Endodermal cell (in vitro differentiated cells): ENCODE measurements around the gene SLIT3. TPM values are rescaled to one million over a fixed set of nuclear protein-coding genes. Genes with fewer than 3 reads are reported as not detected.

ENCODE experiments used
- DNase-seq: peaks from one replicate; pipeline ENCODE4 v3.0.0-alpha.2; 2017
- H3K27ac ChIP-seq: 2 replicates; pipeline ENCODE4 v1.5.1; 2013; ENCODE audit warnings: mild to moderate bottlenecking, low read depth, low read length, moderate library complexity
- H3K27me3 ChIP-seq: 2 replicates; pipeline ENCODE4 v1.6.1; 2013; ENCODE audit warnings: mild to moderate bottlenecking, low read length, moderate library complexity; ENCODE audit not compliant: insufficient read depth, control insufficient read depth, poor library complexity, severe bottlenecking
- H3K36me3 ChIP-seq: 2 replicates; pipeline ENCODE4 v1.7.0; 2013; ENCODE audit warnings: mild to moderate bottlenecking, low read length, moderate library complexity; ENCODE audit not compliant: control insufficient read depth, insufficient read depth
- H3K4me1 ChIP-seq: one replicate; pipeline ENCODE4 v1.7.0; 2013; ENCODE audit warnings: low read length; ENCODE audit not compliant: control insufficient read depth, insufficient read depth
- H3K4me3 ChIP-seq: 2 replicates; pipeline ENCODE4 v1.5.1; 2013; ENCODE audit warnings: mild to moderate bottlenecking, low read length, moderate library complexity
- H3K9ac ChIP-seq: 2 replicates; pipeline ENCODE4 v1.6.1; 2013; ENCODE audit warnings: mild to moderate bottlenecking, low read length, moderate library complexity; ENCODE audit not compliant: poor library complexity, severe bottlenecking; ENCODE audit errors: extremely low read depth
- H3K9me3 ChIP-seq: 2 replicates; pipeline ENCODE4 v1.6.1; 2013; ENCODE audit warnings: mild to moderate bottlenecking, low read length, moderate library complexity; ENCODE audit not compliant: control insufficient read depth
- H3K27ac Mint-ChIP-seq: 2 replicates; pipeline ENCODE4 v1.8.0; 2020; ENCODE audit warnings: mixed read lengths
- H3K27me3 Mint-ChIP-seq: 2 replicates; pipeline ENCODE4 v1.8.0; 2021; ENCODE audit warnings: mild to moderate bottlenecking, mixed read lengths; ENCODE audit not compliant: insufficient read depth
- H3K36me3 Mint-ChIP-seq: 2 replicates; pipeline ENCODE4 v1.8.0; 2020; ENCODE audit warnings: low read depth, mixed read lengths
- H3K4me1 Mint-ChIP-seq: 2 replicates; pipeline ENCODE4 v1.8.0; 2020; ENCODE audit warnings: mixed read lengths
- H3K4me3 Mint-ChIP-seq: 2 replicates; pipeline ENCODE4 v1.8.0; 2020; ENCODE audit warnings: mild to moderate bottlenecking, moderate library complexity, mixed read lengths
- H3K9me3 Mint-ChIP-seq: 2 replicates; pipeline ENCODE4 v1.8.0; 2020; ENCODE audit warnings: mild to moderate bottlenecking, mixed read lengths
- WGBS, 2 experiments: methylation state at CpG; one replicate each; pipeline versions ENCODE4 v1.1.5 to v1.1.7; 2013; ENCODE audit warnings: missing lambda C conversion rate in 2 of 2, mixed read lengths in 1 of 2; ENCODE audit not compliant: insufficient coverage in 1 of 2, insufficient read length in 1 of 2; 5-methylcytosine and 5-hydroxymethylcytosine counted together
- total RNA-seq, 2 donors: library from RNA; stranded (reverse); fragmentation: NEBNext Ultra II Directional in 1 of 2; extraction: Animal tissue kit (Norgen Biotek cat#: 25700) in 1 of 2; gene quantifications; 2 replicates in 1 of 2; 3 replicates in 1 of 2; pipeline ENCODE4 v1.2.1, GENCODE V29; 2021
- TF ChIP-seq, protein P1 (sequence below): fragments of 200-600 bp; sonication (generic); conservative IDR thresholded peaks from 2 replicates; pipeline ENCODE4 v1.5.0; 2021; ENCODE audit warnings: antibody characterized with exemption, mild to moderate bottlenecking

Gene SLIT3
- total RNA-seq, 2 donors from 2014 or later: 2.5 to 3.4 TPM

DNA sequence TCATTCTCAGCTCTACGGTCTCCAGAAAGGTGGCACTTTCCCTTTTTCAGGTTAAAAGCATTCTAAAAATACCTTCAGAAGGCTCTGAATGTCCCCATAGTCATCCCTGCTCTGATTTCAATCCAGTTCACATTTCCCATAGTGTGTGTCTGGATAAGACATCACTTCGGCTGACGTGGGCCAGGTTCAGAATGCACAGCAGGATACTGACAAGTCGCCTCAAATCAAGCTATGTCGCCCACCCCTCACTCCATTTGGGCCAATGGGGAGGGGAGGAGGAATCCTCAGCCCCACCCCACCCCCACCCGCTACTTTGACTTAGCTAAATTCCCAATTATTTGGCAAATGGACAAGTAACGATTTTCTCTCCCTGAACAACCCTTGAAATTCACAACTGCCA lies 148.0 kb downstream of the SLIT3 start:
- TF ChIP-seq, protein P1, sequence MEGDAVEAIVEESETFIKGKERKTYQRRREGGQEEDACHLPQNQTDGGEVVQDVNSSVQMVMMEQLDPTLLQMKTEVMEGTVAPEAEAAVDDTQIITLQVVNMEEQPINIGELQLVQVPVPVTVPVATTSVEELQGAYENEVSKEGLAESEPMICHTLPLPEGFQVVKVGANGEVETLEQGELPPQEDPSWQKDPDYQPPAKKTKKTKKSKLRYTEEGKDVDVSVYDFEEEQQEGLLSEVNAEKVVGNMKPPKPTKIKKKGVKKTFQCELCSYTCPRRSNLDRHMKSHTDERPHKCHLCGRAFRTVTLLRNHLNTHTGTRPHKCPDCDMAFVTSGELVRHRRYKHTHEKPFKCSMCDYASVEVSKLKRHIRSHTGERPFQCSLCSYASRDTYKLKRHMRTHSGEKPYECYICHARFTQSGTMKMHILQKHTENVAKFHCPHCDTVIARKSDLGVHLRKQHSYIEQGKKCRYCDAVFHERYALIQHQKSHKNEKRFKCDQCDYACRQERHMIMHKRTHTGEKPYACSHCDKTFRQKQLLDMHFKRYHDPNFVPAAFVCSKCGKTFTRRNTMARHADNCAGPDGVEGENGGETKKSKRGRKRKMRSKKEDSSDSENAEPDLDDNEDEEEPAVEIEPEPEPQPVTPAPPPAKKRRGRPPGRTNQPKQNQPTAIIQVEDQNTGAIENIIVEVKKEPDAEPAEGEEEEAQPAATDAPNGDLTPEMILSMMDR: no peak
- H3K4me1 Mint-ChIP-seq: peaks cover 21% of the 10 kb centered on the region
- Histone ChIP-seq H3K4me3 (no peak overlapping the region), H3K4me1 (peaks cover 4% of the 10 kb centered on the region), H3K27ac (no peak overlapping the region), H3K27me3 (no peaks in the 10 kb centered on the region), H3K9me3 (peaks cover 11% of the 10 kb centered on the region), H3K36me3 (no peaks in the 10 kb centered on the region), H3K9ac (no peak overlapping the region)
- no peak for DNase-seq
- H3K9me3 Mint-ChIP-seq: peaks cover 10% of the 10 kb centered on the region
- H3K27ac Mint-ChIP-seq: no peak overlapping the region
- H3K36me3 Mint-ChIP-seq: peaks cover under 1% of the 10 kb centered on the region
- WGBS, 2 experiments: 80 to 83% methylated on average over 4 to 7 of the region's 7 CpGs
- H3K27me3 Mint-ChIP-seq: peaks cover 7% of the 10 kb centered on the region
- no peak overlapping the region for H3K4me3 Mint-ChIP-seq

DNA sequence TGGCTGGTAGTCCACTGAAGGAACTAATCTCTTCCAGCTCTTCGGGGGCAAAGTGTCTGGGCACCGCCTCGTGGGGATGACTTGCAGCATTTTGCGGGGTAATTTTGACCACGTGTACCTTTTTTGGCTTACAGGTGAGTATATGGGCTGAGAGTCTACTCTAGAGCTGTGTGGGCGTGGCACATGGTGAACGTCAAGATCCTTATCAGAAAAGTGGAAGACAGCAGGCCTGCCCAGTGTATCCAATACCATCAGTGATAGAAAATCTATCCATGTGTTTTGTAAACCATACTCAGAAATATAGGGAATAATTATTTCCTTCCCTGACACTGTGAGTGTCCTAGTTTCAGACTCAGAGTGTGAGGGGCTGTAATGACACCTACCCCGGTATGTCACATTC lies 148.5 kb downstream of the SLIT3 start:
- peaks cover 4% of the 10 kb centered on the region for H3K4me1 ChIP-seq
- Mint-ChIP-seq H3K4me3 (no peak overlapping the region), H3K27me3 (peaks cover 7% of the 10 kb centered on the region), H3K9me3 (peaks cover 5% of the 10 kb centered on the region), H3K4me1 (peaks cover 21% of the 10 kb centered on the region), H3K27ac (no peak overlapping the region), H3K36me3 (no peaks in the 10 kb centered on the region)
- H3K36me3 ChIP-seq: no peaks in the 10 kb centered on the region
- DNase-seq: no peak
- no peaks in the 10 kb centered on the region for H3K27me3 ChIP-seq
- peaks cover 6% of the 10 kb centered on the region for H3K9me3 ChIP-seq
- H3K9ac ChIP-seq: no peak overlapping the region
- WGBS, 2 experiments: 77 to 81% methylated on average over 8 of the region's 8 CpGs
- TF ChIP-seq, protein P1: no peak
- H3K27ac ChIP-seq: no peak overlapping the region
- no peak overlapping the region for H3K4me3 ChIP-seq

DNA sequence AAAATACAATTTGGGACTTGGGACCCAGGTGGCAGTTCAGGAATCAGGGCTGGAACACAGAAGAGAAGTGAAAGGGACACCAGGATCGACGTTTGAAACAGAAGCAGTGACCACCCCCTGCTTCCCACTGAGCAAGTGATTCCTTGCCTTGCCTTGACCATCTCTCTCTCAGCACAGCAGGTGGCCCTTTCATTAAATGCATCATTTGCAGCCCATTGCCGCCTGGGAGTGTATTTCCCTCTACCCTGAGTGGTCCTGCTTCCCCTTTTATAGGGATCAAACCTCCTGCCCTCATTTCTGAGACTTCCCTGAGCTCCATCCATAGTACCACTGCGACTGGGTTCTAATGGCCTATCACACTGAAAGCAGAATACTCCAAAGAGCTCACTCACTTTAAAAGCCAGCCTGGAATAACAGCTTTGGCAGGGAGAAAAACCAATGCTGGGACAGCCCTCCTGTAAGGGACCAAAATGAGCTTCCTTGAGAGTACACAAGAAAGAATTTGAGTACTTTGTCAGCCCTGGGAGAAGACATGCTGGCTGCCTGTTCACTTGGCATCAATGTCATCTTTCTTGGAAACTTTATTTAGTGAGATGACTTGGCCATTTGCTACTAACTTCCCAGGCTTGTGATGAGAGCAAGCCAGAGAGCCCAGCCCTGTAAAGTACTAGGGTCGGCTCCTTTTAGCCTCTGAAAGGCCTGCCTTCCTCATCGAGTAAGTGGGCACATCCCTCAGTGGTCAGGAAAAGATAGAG lies 149.7 kb downstream of the SLIT3 start:
- TF ChIP-seq, protein P1: no peak
- peaks cover 4% of the 10 kb centered on the region for H3K4me1 ChIP-seq
- Mint-ChIP-seq H3K9me3 (no peaks in the 10 kb centered on the region), H3K36me3 (no peaks in the 10 kb centered on the region), H3K27me3 (peaks cover 7% of the 10 kb centered on the region), H3K4me3 (no peak overlapping the region), H3K4me1 (peaks cover 21% of the 10 kb centered on the region), H3K27ac (no peak overlapping the region)
- H3K9me3 ChIP-seq: no peaks in the 10 kb centered on the region
- DNase-seq: peak; percentile 76
- H3K27ac ChIP-seq: no peak overlapping the region
- 37 to 56% methylated on average over 4 to 6 of the region's 6 CpGs for WGBS, 2 experiments
- H3K4me3 ChIP-seq: no peak overlapping the region
- H3K36me3 ChIP-seq: no peaks in the 10 kb centered on the region
- H3K9ac ChIP-seq: no peak overlapping the region
- no peaks in the 10 kb centered on the region for H3K27me3 ChIP-seq
